Fibroblast of lung (primary cell): ENCODE data around the gene MACF1.
"Not testable (repeated sequence)": the region's sequence is repeated elsewhere in the genome, so short reads cannot be mapped to it uniquely, and the experiment has no call there.

ENCODE experiments used
- EZH2 ChIP-seq: IDR thresholded peaks from 2 replicates; pipeline ENCODE4 v1.5.1; 2012; ENCODE audit warnings: low read length, control low read depth, mild to moderate bottlenecking; ENCODE audit errors: missing control alignments
- TF ChIP-seq, protein P1 (sequence below), 2 donors: IDR thresholded peaks in 1 of 2; conservative IDR thresholded peaks in 1 of 2; 1 replicate in 1 of 2; 2 replicates in 1 of 2; pipeline ENCODE4 v1.5.1; 2011 to 2012; ENCODE audit warnings: low read length in 2 of 2, control low read depth in 1 of 2, inconsistent platforms in 1 of 2, low read depth in 1 of 2, mild to moderate bottlenecking in 1 of 2

GRCh38 chr1:39208360-39208759, 3.9 kb downstream of the MACF1 start:
- TF ChIP-seq, protein P1, sequence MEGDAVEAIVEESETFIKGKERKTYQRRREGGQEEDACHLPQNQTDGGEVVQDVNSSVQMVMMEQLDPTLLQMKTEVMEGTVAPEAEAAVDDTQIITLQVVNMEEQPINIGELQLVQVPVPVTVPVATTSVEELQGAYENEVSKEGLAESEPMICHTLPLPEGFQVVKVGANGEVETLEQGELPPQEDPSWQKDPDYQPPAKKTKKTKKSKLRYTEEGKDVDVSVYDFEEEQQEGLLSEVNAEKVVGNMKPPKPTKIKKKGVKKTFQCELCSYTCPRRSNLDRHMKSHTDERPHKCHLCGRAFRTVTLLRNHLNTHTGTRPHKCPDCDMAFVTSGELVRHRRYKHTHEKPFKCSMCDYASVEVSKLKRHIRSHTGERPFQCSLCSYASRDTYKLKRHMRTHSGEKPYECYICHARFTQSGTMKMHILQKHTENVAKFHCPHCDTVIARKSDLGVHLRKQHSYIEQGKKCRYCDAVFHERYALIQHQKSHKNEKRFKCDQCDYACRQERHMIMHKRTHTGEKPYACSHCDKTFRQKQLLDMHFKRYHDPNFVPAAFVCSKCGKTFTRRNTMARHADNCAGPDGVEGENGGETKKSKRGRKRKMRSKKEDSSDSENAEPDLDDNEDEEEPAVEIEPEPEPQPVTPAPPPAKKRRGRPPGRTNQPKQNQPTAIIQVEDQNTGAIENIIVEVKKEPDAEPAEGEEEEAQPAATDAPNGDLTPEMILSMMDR (conservative IDR thresholded peaks at IDR 0.05 in 1 of 2, IDR thresholded peaks at IDR 0.05 in 1 of 2; ENCODE audit: low read depth in 1 of 2, low read length in 2 of 2): not testable (repeated sequence)
- TF ChIP-seq EZH2: not testable (repeated sequence)
